ENCODE results near the gene ZKSCAN2. TPM values are rescaled to one million over a fixed set of nuclear protein-coding genes. Genes with fewer than 3 reads are reported as not detected.

Gene ZKSCAN2
- polyA plus RNA-seq, 3 donors = 0.44 to 0.79 (median 0.56) TPM

DNA sequence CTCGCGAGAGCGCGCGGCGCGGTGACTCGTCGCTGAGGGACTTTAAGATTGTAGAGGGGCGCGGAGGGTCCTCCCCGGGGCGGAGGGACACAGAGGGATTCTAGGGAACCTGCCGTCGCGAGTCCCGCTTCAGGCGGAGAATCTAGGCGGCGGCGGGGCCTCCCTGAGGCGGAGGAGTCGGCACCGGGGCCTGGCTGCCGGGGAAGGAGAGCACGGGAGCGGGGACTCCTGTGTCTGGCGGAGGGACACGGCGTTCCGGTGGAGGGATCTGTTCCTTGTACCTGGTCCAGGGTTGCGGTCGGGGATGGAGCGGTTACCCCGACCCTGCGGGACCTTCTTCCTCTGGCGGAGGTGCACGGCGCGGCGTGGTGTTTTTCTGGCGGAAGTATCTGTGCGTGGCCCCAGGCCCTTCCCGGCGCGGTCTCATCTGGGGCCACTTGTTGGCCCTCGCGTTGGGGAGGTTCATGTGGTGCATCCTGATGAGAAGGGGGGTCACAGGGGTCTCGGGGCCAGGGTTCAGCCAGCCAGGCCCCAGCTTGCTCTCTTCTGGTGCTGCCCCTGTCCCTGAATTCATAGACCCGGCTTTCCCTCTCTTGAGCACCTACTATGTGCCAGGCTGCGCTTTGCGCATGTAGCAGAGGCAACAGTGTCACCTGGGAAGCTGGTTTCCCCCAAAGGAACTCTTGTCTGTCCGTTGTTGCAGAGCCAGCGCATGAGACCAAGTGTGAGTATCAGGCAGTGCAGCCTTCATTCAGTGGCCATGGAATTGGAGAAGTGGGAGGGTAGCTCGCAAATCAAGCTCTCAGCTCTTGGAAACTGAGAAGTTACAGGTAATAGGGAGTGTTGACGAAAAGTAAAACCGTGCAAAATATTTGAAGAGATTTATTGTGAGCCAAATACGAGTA lies 563 bp upstream of the ZKSCAN2 start:
- peak; percentile 50 to 76 (median 62) for DNase-seq
- Histone ChIP-seq H3K9me3 (replicated peaks in 1 of 2; ENCODE audit: control insufficient read depth in 1 of 2, insufficient read depth in 1 of 2, low read length in 2 of 2) (no peaks in the 10 kb centered on the region), H3K4me2 (replicated peaks; ENCODE audit: extremely low read depth, low read length, poor library complexity, severe bottlenecking) (peak overlapping the region; percentile 89), H3K9ac (ENCODE audit: insufficient read depth, low read length, poor library complexity, severe bottlenecking) (peak overlapping the region; percentile 91), H3K27ac (ENCODE audit: low read depth in 1 of 2, low read length in 2 of 2) (peak overlapping the region; percentile 91 to 97), H3K27me3 (ENCODE audit: control insufficient read depth in 2 of 2, insufficient read depth in 2 of 2, low read length in 2 of 2) (no peaks in the 10 kb centered on the region), H2AFZ (ENCODE audit: insufficient read depth, low read depth, low read length, poor library complexity, severe bottlenecking) (peak overlapping the region; percentile 93), H3K79me2 (ENCODE audit: insufficient read depth, low read length) (peaks cover 47% of the 10 kb centered on the region), H3K4me3 (replicated peaks in 1 of 3; ENCODE audit: low read depth in 2 of 3, low read length in 3 of 3) (peak overlapping the region; percentile 81 to 94 (median 83)), H3K36me3 (replicated peaks in 1 of 2; ENCODE audit: control insufficient read depth in 1 of 2, insufficient read depth in 2 of 2, low read length in 2 of 2) (peaks cover 10 to 19% of the 10 kb centered on the region in 2 donors), H3K4me1 (ENCODE audit: control insufficient read depth in 1 of 2, insufficient read depth in 2 of 2, low read length in 2 of 2) (peaks cover 18 to 29% of the 10 kb centered on the region in 2 donors), H4K20me1 (ENCODE audit: insufficient read depth, low read length) (peaks cover 52% of the 10 kb centered on the region)
- Mint-ChIP-seq H3K27me3 (ENCODE audit: low read depth in 3 of 3) (peaks cover 0 to 3% (median 1%) of the 10 kb centered on the region in 3 donors), H3K9me3 (peaks cover 0 to 2% (median 0%) of the 10 kb centered on the region in 7 donors), H3K27ac (peak overlapping the region; percentile 93 to 97 (median 95)), H3K4me1 (peaks cover 40% of the 10 kb centered on the region), H3K4me3 (peak overlapping the region; percentile 94), H3K36me3 (peaks cover 30 to 31% of the 10 kb centered on the region in 2 donors)
- TF ChIP-seq, protein P1, sequence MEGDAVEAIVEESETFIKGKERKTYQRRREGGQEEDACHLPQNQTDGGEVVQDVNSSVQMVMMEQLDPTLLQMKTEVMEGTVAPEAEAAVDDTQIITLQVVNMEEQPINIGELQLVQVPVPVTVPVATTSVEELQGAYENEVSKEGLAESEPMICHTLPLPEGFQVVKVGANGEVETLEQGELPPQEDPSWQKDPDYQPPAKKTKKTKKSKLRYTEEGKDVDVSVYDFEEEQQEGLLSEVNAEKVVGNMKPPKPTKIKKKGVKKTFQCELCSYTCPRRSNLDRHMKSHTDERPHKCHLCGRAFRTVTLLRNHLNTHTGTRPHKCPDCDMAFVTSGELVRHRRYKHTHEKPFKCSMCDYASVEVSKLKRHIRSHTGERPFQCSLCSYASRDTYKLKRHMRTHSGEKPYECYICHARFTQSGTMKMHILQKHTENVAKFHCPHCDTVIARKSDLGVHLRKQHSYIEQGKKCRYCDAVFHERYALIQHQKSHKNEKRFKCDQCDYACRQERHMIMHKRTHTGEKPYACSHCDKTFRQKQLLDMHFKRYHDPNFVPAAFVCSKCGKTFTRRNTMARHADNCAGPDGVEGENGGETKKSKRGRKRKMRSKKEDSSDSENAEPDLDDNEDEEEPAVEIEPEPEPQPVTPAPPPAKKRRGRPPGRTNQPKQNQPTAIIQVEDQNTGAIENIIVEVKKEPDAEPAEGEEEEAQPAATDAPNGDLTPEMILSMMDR (IDR thresholded peaks at IDR 0.05) = no peak
- WGBS (ENCODE audit: insufficient coverage) = 1% methylated on average over 51 of the region's 58 CpGs
- intact Hi-C loops (cut with micrococcal nuclease) = loop anchor here in 1 of 2 donors (2.0 kb wide), 1 partner anchor 151 kb away; no protein-coding TSS in a partner anchor

DNA sequence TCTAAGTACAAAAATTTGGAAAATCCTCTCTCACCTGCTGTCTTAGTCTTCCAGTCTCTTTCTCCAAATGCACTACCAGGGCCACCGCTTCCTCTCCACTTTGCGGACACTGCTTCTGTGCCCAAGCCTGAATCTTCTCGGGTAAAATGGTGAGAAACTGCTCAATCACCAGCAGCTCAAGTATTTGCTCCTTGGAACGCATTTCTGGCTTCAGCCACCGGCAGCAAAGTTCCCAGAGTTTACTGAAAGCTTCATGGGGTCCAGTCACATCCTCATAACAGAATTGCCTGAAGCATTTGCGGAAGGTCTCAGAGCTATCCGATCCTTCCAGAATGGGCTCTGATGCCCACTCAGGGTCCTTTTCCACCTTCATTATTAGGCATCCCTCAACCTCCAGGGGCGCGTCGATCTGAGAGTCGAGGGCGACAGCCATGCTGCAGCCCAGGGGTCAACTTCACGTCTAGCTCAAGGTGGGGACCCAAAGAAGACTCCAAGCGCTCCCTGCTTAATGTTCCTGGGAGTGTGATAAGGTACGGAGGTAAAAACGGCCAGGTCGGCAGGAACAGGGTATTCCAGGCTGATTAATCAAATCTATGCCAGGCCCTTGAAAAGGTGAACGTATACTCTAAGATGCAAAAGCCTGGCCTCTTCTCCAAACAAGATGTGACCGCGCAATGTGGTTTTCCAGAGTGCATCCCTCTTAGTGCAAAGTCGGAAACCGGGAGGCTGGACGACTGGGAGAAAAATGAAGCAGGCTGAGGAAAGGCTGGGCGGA lies 763 bp downstream of the ZKSCAN2 start:
- TF ChIP-seq, protein P1 (IDR thresholded peaks at IDR 0.05) = no peak
- WGBS (ENCODE audit: insufficient coverage) = 2% methylated on average over 17 of the region's 24 CpGs
- intact Hi-C loops (cut with micrococcal nuclease) = loop anchor here in 1 of 2 donors (2.0 kb wide), 1 partner anchor 150 kb away; no protein-coding TSS in a partner anchor

More for the DNA sequence above, 763 bp downstream of the ZKSCAN2 start:
- Histone ChIP-seq H3K79me2 (ENCODE audit: insufficient read depth, low read length) (peaks cover 35% of the 10 kb centered on the region), H3K4me2 (replicated peaks; ENCODE audit: extremely low read depth, low read length, poor library complexity, severe bottlenecking) (peak overlapping the region; percentile 89), H3K9ac (ENCODE audit: insufficient read depth, low read length, poor library complexity, severe bottlenecking) (peak overlapping the region; percentile 91), H3K27me3 (ENCODE audit: control insufficient read depth in 2 of 2, insufficient read depth in 2 of 2, low read length in 2 of 2) (no peaks in the 10 kb centered on the region), H3K9me3 (replicated peaks in 1 of 2; ENCODE audit: control insufficient read depth in 1 of 2, insufficient read depth in 1 of 2, low read length in 2 of 2) (no peaks in the 10 kb centered on the region), H4K20me1 (ENCODE audit: insufficient read depth, low read length) (peaks cover 38% of the 10 kb centered on the region), H3K4me3 (replicated peaks in 1 of 3; ENCODE audit: low read depth in 2 of 3, low read length in 3 of 3) (peak overlapping the region; percentile 81 to 94 (median 83)), H2AFZ (ENCODE audit: insufficient read depth, low read depth, low read length, poor library complexity, severe bottlenecking) (peak overlapping the region; percentile 93), H3K36me3 (replicated peaks in 1 of 2; ENCODE audit: control insufficient read depth in 1 of 2, insufficient read depth in 2 of 2, low read length in 2 of 2) (peaks cover 20 to 21% of the 10 kb centered on the region in 2 donors), H3K4me1 (ENCODE audit: control insufficient read depth in 1 of 2, insufficient read depth in 2 of 2, low read length in 2 of 2) (peaks cover 18 to 29% of the 10 kb centered on the region in 2 donors), H3K27ac (ENCODE audit: low read depth in 1 of 2, low read length in 2 of 2) (peak overlapping the region in 1 of 2 donors; percentile 91)
- H3K27ac Mint-ChIP-seq = peak overlapping the region; percentile 86 to 93 (median 90)
- no peak for DNase-seq
- H3K4me1 Mint-ChIP-seq = peaks cover 35% of the 10 kb centered on the region
- H3K36me3 Mint-ChIP-seq = peaks cover 28 to 31% of the 10 kb centered on the region in 2 donors
- peaks cover 0 to 3% (median 1%) of the 10 kb centered on the region in 3 donors for H3K27me3 Mint-ChIP-seq (ENCODE audit: low read depth in 3 of 3)
- peaks cover 0 to 2% (median 0%) of the 10 kb centered on the region in 7 donors for H3K9me3 Mint-ChIP-seq
- peak overlapping the region; percentile 93 to 94 for H3K4me3 Mint-ChIP-seq

All from CD14-positive monocyte (primary cell).